GM23248 (cell line): ENCODE results near the gene XRCC5.

Experiments used
- EZH2 ChIP-seq: fragments of 200-600 bp; sonication (generic); IDR thresholded peaks from 2 replicates; pipeline ENCODE4 v1.6.1; 2018; ENCODE audit warnings: antibody characterized with exemption, mild to moderate bottlenecking; ENCODE audit not compliant: insufficient read depth, poor library complexity, severe bottlenecking
- EZH2phosphoT487 ChIP-seq: fragments of 200-600 bp; sonication (generic); IDR thresholded peaks from 2 replicates; pipeline ENCODE4 v1.6.1; 2018; ENCODE audit warnings: antibody characterized with exemption, moderate library complexity, mild to moderate bottlenecking, low read depth; ENCODE audit not compliant: insufficient read depth

GRCh38 chr2:216109962-216110614 lies 940 bp downstream of the XRCC5 start:
- TF ChIP-seq EZH2 (no peak), EZH2phosphoT487 (no peak)
